Measurements from ENCODE around the gene ST8SIA6.

GRCh38 chr10:17375936-17376584, 78.3 kb downstream of the ST8SIA6 start:
- peak; percentile 53 for TF ChIP-seq CTCF (IDR thresholded peaks at IDR 0.05; ENCODE audit: low read length)
- no peak for TF ChIP-seq EZH2phosphoT487 (IDR thresholded peaks at IDR 0.05; ENCODE audit: low read length)
- TF ChIP-seq EZH2 (optimal IDR thresholded peaks at IDR 0.05; ENCODE audit: low read depth, low read length) = no peak

Measured in MM.1S (cell line).